ENCODE measurements around the gene PLCB3. TPM values are rescaled to one million over a fixed set of nuclear protein-coding genes. Genes with fewer than 3 reads are reported as not detected.
A peak's percentile ranks its signal among the peaks of the same experiment; 100 is the strongest.
"Not testable (repeated sequence)": the region's sequence is repeated elsewhere in the genome, so short reads cannot be mapped to it uniquely, and the experiment has no call there.

The PLCB3 gene
- total RNA-seq, 2 donors from 2014 or later, result 13.6 to 14.4 TPM

- peak in 1 of 2 donors; percentile 7 for ATAC-seq
- DNase-seq, result peak; percentile 90
- intact Hi-C loops (cut with DNase I), result no loop called here
Measured at GRCh38 chr11:64245797-64246620, 5.3 kb upstream of the PLCB3 start.

DNA sequence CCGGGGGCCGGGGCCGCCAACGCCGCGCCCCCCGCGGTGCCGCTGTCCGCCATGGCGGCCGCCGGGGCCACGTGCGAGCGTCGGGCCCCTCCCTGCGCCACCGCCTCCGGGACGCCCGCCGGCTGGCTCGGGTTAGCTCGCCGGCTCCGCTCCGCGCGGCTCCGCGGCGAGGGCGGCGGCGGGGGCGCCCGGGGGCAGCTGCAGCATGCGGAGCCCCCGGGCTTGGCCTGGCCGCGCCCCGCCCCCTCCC lies 4.8 kb upstream of the PLCB3 start:
- ATAC-seq; intact Hi-C loops (cut with DNase I); DNase-seq: not testable (repeated sequence)

GRCh38 chr11:64246871-64247728 lies 4.2 kb upstream of the PLCB3 start, which contains the start of gene PPP1R14B:
TSS of gene PPP1R14B (minus strand) at chr11:64246943. CDS start at chr11:64246673, 270 bp downstream.
- ATAC-seq, result peak; percentile 68 to 76
- peak; percentile 94 for DNase-seq
- intact Hi-C loops (cut with DNase I), result no loop called here

- intact Hi-C loops (cut with DNase I), result no loop called here
- DNase-seq (no peak), ATAC-seq (peak; percentile 1)
Measured at GRCh38 chr11:64247729-64248531, 3.4 kb upstream of the PLCB3 start.

DNA sequence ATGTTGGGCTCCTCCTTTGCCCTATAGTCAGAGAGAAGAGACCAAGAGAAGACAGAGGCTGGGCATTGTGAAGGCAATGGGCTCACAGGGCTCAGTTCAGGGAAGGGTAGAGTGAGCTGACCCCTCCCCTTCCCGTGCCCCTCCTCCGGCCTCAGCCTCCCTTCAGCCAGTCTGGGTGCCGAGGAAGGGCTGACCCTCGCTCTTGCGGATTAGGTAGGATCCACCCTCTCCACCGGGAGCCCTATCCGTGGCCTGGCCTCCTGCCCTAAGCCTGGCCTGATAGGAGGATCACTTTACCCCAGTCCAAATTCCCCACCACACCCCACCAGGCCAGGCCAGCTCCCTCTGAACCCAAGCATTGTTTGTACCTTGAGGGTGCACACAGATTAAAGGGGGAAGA lies 2.8 kb upstream of the PLCB3 start:
- intact Hi-C loops (cut with DNase I), result no loop called here
- DNase-seq (no peak), ATAC-seq (no peak)

- ATAC-seq (no peak), DNase-seq (no peak)
- intact Hi-C loops (cut with DNase I), result no loop called here
Measured at GRCh38 chr11:64249038-64249437, 2.3 kb upstream of the PLCB3 start.

- ATAC-seq, result no peak
- no peak for DNase-seq
- intact Hi-C loops (cut with DNase I), result loop anchor here in 1 of 2 donors (5.0 kb wide), 1 partner anchor 53 kb away; the partner anchor contains the start of gene CATSPERZ
Measured at GRCh38 chr11:64249563-64250414, 1.5 kb upstream of the PLCB3 start.

DNA sequence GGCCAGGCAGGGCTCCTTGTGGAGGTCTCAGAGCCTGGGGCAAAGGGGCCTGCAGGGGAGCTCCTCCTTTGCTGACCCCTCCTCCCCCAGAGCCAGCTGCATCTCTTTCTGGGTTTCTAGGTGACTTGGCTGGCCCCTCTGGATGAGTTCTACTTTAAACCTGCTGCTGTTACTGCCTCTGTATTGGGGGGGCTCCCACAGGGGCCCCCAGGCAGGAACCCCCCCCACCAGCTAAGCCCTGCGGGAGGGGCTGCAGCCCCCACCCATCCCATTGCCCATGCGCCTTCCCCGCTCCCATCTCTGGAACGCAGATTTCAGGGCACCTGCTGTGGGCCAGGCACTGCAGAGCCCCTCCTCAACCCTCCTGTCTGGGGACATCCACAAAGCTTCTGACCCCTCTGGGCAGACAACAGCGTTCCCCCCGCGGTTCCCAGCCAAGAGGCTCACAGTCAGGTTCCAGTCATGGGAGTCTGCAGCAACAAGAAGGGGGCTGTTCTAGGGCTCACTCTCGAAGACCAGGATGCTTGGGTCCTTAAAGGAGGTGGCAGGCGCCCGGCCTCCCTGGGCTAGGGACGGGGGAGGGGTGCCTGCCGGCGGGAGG lies 815 bp upstream of the PLCB3 start:
- intact Hi-C loops (cut with DNase I), result loop anchor here in 1 of 2 donors (5.0 kb wide), 1 partner anchor 52 kb away; the partner anchor contains the start of gene CATSPERZ
- DNase-seq (no peak), ATAC-seq (no peak)

DNA sequence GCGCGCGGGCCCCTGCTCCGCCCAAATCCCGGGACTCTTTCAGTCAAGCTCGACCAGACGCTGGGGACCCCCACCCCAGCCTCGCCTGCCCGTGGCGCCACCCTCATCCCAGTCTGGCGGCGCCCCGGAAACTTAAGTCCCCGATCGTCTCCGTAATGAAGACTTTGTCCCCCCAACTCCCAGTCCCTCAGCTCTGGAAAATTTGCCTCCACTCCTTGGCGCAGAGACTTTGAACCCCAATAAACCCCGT lies 348 bp downstream of the PLCB3 start:
- intact Hi-C loops (cut with DNase I), result loop anchor here in 1 of 2 donors (5.0 kb wide), 1 partner anchor 51 kb away; the partner anchor contains the start of gene CATSPERZ
- ATAC-seq (no peak), DNase-seq (no peak)

- peak in 1 of 2 donors; percentile 40 for ATAC-seq
- intact Hi-C loops (cut with DNase I), result loop anchor here in 1 of 2 donors (5.0 kb wide), 1 partner anchor 50 kb away; the partner anchor contains the start of gene CATSPERZ
- DNase-seq, result peak; percentile 71
Measured at GRCh38 chr11:64252003-64252872, 908 bp downstream of the PLCB3 start.

- no peak for ATAC-seq
- intact Hi-C loops (cut with DNase I), result loop anchor here in 1 of 2 donors (5.0 kb wide), 1 partner anchor 49 kb away; the partner anchor contains the start of gene CATSPERZ
- no peak for DNase-seq
Measured at GRCh38 chr11:64253043-64253442, 1.7 kb downstream of the PLCB3 start.

DNA sequence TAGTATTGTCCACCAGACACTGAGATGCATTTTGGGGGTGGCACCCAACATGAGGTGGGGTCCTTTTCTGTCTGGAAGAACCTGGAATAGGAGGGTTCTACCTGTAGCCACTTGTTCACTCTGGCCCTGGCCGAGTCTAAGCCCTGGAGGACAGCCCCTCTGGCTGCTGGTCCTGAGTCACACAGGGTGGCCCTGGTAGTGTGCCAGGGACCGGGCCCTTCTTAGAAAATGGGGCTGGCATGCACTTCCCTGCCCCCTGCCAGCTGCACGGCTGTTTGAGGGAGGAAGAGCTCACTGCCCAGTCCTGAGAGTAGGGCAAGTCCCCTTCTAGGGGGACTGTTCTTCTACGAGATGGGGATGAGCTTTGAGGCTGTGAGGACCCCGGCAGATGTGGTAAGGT lies 2.2 kb downstream of the PLCB3 start:
- no peak for DNase-seq
- intact Hi-C loops (cut with DNase I), result loop anchor here in 1 of 2 donors (5.0 kb wide), 1 partner anchor 49 kb away; the partner anchor contains the start of gene CATSPERZ
- ATAC-seq, result peak in 1 of 2 donors; percentile 6

GRCh38 chr11:64254326-64254725 lies 3.0 kb downstream of the PLCB3 start:
- DNase-seq, result no peak
- no peak for ATAC-seq
- intact Hi-C loops (cut with DNase I), result loop anchor here in 1 of 2 donors (5.0 kb wide), 1 partner anchor 48 kb away; the partner anchor contains the start of gene CATSPERZ

DNA sequence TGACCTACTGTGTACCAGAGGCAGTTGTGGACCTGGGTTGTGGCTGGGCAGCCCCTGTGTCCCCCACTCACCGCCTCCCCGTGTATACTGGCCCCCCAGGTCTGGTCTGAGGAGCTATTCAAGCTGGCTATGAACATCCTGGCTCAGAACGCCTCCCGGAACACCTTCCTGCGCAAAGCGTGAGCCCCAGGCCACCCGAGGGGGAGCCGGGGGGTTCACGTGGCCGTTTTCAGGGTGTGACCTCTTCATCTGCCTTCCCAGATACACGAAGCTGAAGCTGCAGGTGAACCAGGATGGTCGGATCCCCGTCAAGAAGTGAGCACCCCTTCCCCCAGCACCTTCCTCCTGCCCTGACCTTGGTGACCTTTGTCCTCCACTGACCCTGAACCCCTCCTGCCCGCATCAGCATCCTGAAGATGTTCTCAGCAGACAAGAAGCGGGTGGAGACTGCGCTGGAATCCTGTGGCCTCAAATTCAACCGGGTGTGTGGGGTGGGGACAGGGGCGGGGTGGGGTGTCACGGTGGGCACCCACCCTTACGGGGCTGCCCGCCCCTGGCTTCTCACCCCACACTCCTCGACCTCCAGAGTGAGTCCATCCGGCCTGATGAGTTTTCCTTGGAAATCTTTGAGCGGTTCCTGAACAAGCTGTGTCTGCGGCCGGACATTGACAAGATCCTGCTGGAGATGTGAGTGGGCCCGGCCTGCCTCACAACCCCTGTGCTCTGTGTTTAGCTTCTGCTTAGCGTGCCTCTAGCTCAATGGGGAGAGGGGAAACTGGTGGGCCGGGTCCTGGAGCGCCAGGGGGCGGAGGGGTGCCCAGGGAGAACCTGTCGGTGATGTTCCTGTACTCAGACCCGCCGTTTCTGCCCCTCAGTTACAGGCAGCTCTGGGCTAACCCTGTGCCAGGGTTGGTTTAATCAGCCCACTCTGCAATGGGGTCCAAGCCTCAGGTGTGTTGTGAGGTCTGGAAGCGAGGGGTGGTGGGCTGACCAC lies 4.1 kb downstream of the PLCB3 start:
- DNase-seq (no peak), ATAC-seq (no peak)
- intact Hi-C loops (cut with DNase I), result no loop called here

- DNase-seq (no peak), ATAC-seq (no peak)
- intact Hi-C loops (cut with DNase I), result no loop called here
Measured at GRCh38 chr11:64256300-64256699, 5.0 kb downstream of the PLCB3 start.

- intact Hi-C loops (cut with DNase I), result no loop called here
- DNase-seq (no peak), ATAC-seq (no peak)
Measured at GRCh38 chr11:64258356-64258755, 7.0 kb downstream of the PLCB3 start.
